Measurements from ENCODE around the gene SEMA6B.

Gene SEMA6B

GRCh38 chr19:4500841-4501591, 58.5 kb downstream of the SEMA6B start:
- H3K4me1 ChIP-seq (ENCODE audit: control insufficient read depth in 1 of 2, insufficient read depth in 2 of 2, low read length in 2 of 2) = peaks cover 0 to 20% of the 10 kb centered on the region in 2 donors
- no peak overlapping the region for H3K4me3 ChIP-seq (ENCODE audit: low read depth in 1 of 2, low read length in 2 of 2)
- H3K27ac ChIP-seq (ENCODE audit: low read length) = no peak overlapping the region
- no peaks in the 10 kb centered on the region for H3K27me3 ChIP-seq (ENCODE audit: low read depth, low read length)
- no peaks in the 10 kb centered on the region for H3K9me3 ChIP-seq (ENCODE audit: control insufficient read depth in 1 of 2, low read length in 2 of 2)
- peaks cover 0 to 77% of the 10 kb centered on the region in 2 donors for H3K36me3 ChIP-seq (ENCODE audit: control insufficient read depth in 1 of 2, insufficient read depth in 2 of 2, low read length in 2 of 2)

DNA sequence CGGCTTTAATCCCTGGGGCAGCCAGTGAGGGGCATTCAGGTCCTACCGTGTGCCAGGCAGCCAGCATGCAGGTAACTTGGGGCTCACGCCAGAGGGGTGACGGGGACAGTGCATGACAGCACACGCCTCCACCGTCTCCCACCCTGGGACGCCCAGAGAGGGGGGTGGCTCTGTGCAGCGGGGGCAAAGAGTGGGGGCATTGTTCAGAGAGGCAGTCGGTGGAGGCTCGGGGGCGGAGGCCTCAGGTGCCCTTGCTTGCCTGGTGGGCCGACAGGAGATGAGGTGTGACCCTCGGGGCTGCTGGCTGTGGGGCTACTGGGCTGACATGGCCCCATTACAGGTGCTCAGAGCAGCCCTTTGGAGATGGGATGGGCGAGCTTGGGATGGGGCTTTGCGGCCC, 59.6 kb downstream of the SEMA6B start:
- Histone ChIP-seq H3K4me3 (ENCODE audit: low read depth in 1 of 2, low read length in 2 of 2) (no peak overlapping the region), H3K27me3 (ENCODE audit: low read depth, low read length) (no peaks in the 10 kb centered on the region), H3K36me3 (ENCODE audit: control insufficient read depth in 1 of 2, insufficient read depth in 2 of 2, low read length in 2 of 2) (peaks cover 0 to 75% of the 10 kb centered on the region in 2 donors), H3K9me3 (ENCODE audit: control insufficient read depth in 1 of 2, low read length in 2 of 2) (no peaks in the 10 kb centered on the region), H3K4me1 (ENCODE audit: control insufficient read depth in 1 of 2, insufficient read depth in 2 of 2, low read length in 2 of 2) (peaks cover 0 to 9% of the 10 kb centered on the region in 2 donors), H3K27ac (ENCODE audit: low read length) (no peak overlapping the region)

DNA sequence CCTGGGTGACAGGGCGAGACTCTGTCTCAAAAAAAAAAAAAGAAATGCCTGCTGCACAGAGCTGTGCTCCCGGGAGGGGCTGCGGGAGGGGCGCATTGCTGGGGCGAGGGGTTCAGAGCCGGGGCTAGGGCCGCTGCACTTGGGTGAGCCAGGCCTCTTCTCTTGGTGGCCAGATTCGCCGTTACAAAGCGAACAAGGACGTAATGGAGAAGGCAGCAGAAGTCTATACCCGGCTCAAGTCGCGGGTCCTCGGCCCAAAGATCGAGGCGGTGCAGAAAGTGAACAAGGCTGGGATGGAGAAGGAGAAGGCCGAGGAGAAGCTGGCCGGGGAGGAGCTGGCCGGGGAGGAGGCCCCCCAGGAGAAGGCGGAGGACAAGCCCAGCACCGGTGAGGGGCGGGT, 60.2 kb downstream of the SEMA6B start:
- H3K27me3 ChIP-seq (ENCODE audit: low read depth, low read length) = no peaks in the 10 kb centered on the region

DNA sequence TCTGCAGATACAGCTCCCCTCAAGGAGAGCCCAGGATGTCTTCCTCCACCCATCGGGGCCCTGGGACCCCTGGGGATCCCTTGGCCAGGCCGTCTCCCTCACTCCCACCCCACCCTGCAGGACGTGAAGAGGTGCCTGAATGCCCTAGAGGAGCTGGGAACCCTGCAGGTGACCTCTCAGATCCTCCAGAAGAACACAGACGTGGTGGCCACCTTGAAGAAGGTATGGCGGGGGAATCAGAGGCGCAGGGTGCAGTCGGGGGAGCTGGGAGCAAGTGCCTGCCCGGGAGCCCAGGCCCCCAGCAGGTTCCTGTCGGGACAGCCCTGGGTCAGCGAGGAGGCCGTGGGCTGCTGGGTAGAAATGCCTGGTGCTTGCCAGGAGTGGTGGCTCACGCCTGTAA, 60.8 kb downstream of the SEMA6B start:
- no peak overlapping the region for H3K4me3 ChIP-seq (ENCODE audit: low read depth in 1 of 2, low read length in 2 of 2)
- no peak overlapping the region for H3K27ac ChIP-seq (ENCODE audit: low read length)
- no peaks in the 10 kb centered on the region for H3K27me3 ChIP-seq (ENCODE audit: low read depth, low read length)
- peaks cover 0 to 75% of the 10 kb centered on the region in 2 donors for H3K36me3 ChIP-seq (ENCODE audit: control insufficient read depth in 1 of 2, insufficient read depth in 2 of 2, low read length in 2 of 2)
- no peaks in the 10 kb centered on the region for H3K9me3 ChIP-seq (ENCODE audit: control insufficient read depth in 1 of 2, low read length in 2 of 2)
- no peaks in the 10 kb centered on the region for H3K4me1 ChIP-seq (ENCODE audit: control insufficient read depth in 1 of 2, insufficient read depth in 2 of 2, low read length in 2 of 2)

More for the DNA sequence above, 60.2 kb downstream of the SEMA6B start:
- Histone ChIP-seq H3K9me3 (ENCODE audit: control insufficient read depth in 1 of 2, low read length in 2 of 2) (no peaks in the 10 kb centered on the region), H3K36me3 (ENCODE audit: control insufficient read depth in 1 of 2, insufficient read depth in 2 of 2, low read length in 2 of 2) (peaks cover 0 to 75% of the 10 kb centered on the region in 2 donors), H3K4me1 (ENCODE audit: control insufficient read depth in 1 of 2, insufficient read depth in 2 of 2, low read length in 2 of 2) (peaks cover 0 to 3% of the 10 kb centered on the region in 2 donors), H3K27ac (ENCODE audit: low read length) (no peak overlapping the region), H3K4me3 (ENCODE audit: low read depth in 1 of 2, low read length in 2 of 2) (no peak overlapping the region)

DNA sequence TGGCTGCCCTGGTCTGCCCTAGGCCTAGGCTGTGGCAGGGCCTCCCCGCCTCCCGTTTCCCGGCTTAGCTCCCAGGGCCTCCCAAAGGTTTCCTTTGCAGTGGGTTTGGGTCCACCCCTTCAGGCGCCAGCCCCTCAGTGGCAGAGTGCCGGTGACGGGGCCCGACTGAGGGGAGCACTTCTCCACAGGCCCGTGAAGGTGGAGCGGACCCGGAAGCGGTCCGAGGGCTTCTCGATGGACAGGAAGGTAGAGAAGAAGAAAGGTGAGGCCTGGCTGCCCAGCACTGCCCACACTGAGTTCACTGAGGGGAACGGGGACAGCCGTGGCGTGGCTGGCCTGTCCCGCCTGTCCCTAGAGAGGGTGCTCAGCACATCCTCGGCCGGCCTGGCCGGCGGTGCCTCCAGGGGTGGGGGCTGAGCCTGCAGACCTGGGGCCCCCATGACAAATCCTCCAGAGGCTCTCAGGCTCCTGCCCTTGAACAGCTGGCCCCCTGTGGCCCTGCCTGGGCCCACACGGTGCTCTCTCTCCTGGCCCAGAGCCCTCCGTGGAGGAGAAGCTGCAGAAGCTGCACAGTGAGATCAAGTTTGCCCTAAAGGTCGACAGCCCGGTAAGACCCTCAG, 61.6 kb downstream of the SEMA6B start:
- H3K27ac ChIP-seq (ENCODE audit: low read length) = no peak overlapping the region
- no peaks in the 10 kb centered on the region for H3K27me3 ChIP-seq (ENCODE audit: low read depth, low read length)
- peaks cover 0 to 74% of the 10 kb centered on the region in 2 donors for H3K36me3 ChIP-seq (ENCODE audit: control insufficient read depth in 1 of 2, insufficient read depth in 2 of 2, low read length in 2 of 2)
- no peaks in the 10 kb centered on the region for H3K9me3 ChIP-seq (ENCODE audit: control insufficient read depth in 1 of 2, low read length in 2 of 2)
- H3K4me3 ChIP-seq (ENCODE audit: low read depth in 1 of 2, low read length in 2 of 2) = no peak overlapping the region
- no peaks in the 10 kb centered on the region for H3K4me1 ChIP-seq (ENCODE audit: control insufficient read depth in 1 of 2, insufficient read depth in 2 of 2, low read length in 2 of 2)

DNA sequence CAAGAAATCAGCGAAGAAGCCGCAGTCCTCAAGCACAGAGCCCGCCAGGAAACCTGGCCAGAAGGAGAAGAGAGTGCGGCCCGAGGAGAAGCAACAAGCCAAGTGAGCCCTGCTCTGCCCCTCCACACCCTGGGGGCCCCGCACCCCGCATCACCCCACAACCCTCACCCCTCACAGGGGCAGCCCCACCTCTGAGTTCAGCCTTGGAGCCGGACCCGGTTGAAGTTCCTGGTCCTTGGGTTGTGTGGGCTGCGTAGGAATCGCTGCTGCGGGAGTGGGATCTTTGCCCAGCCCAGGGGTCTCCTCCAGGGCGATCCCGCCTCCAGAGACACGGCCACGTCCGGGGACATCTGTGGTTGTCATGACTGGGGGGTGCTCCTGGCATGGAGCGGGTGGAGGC, 63.2 kb downstream of the SEMA6B start:
- Histone ChIP-seq H3K36me3 (ENCODE audit: control insufficient read depth in 1 of 2, insufficient read depth in 2 of 2, low read length in 2 of 2) (peaks cover 7 to 65% of the 10 kb centered on the region in 2 donors), H3K9me3 (ENCODE audit: control insufficient read depth in 1 of 2, low read length in 2 of 2) (no peaks in the 10 kb centered on the region), H3K4me1 (ENCODE audit: control insufficient read depth in 1 of 2, insufficient read depth in 2 of 2, low read length in 2 of 2) (no peaks in the 10 kb centered on the region), H3K4me3 (ENCODE audit: low read depth in 1 of 2, low read length in 2 of 2) (no peak overlapping the region), H3K27ac (ENCODE audit: low read length) (no peak overlapping the region), H3K27me3 (ENCODE audit: low read depth, low read length) (no peaks in the 10 kb centered on the region)

DNA sequence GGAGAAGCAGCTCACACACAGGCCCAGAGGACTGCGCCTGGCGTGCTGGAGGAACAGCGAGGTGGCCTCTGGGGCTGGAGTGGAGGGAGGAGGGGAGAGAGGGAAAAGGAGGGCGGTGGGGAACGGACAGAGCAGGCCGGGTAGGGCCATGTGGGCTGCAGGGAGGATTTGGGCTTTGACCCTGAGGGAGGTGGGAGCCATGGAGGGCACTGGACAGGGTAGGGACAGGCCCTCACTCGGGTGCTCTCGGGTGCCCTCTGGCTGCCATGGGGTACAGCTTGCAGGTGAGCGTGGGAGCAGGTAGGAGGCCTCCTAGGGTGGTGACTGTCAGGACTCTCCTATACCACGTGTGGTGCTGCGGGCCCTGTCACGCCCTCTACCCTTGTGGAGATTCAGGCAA, 64.0 kb downstream of the SEMA6B start:
- H3K9me3 ChIP-seq (ENCODE audit: control insufficient read depth in 1 of 2, low read length in 2 of 2) = no peaks in the 10 kb centered on the region
- H3K4me3 ChIP-seq (ENCODE audit: low read depth in 1 of 2, low read length in 2 of 2) = no peak overlapping the region
- H3K36me3 ChIP-seq (ENCODE audit: control insufficient read depth in 1 of 2, insufficient read depth in 2 of 2, low read length in 2 of 2) = peaks cover 8 to 59% of the 10 kb centered on the region in 2 donors
- H3K27me3 ChIP-seq (ENCODE audit: low read depth, low read length) = no peaks in the 10 kb centered on the region
- H3K27ac ChIP-seq (ENCODE audit: low read length) = no peak overlapping the region
- no peaks in the 10 kb centered on the region for H3K4me1 ChIP-seq (ENCODE audit: control insufficient read depth in 1 of 2, insufficient read depth in 2 of 2, low read length in 2 of 2)

DNA sequence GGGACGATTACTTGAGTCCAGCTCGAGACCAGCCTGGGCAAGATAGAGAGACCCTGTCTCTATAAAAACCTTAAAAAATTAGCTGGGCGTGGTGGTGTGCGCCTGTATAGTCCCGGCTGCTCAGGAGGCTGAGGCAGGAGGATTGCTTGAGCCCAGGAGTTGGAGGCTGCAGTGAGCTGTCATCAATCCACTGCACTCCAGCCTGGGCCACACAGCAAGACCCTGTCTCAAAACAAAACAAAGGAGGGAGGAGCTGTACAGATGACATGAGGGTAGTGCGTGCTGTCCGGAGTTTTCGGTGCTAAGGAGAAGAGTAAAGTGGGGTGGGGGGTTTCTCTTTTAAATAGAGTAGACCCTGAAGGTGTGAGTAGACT, 64.8 kb downstream of the SEMA6B start:
- H3K27me3 ChIP-seq (ENCODE audit: low read depth, low read length) = no peaks in the 10 kb centered on the region
- H3K27ac ChIP-seq (ENCODE audit: low read length) = no peak overlapping the region
- H3K4me1 ChIP-seq (ENCODE audit: control insufficient read depth in 1 of 2, insufficient read depth in 2 of 2, low read length in 2 of 2) = no peaks in the 10 kb centered on the region
- no peaks in the 10 kb centered on the region for H3K9me3 ChIP-seq (ENCODE audit: control insufficient read depth in 1 of 2, low read length in 2 of 2)
- H3K36me3 ChIP-seq (ENCODE audit: control insufficient read depth in 1 of 2, insufficient read depth in 2 of 2, low read length in 2 of 2) = peaks cover 12 to 67% of the 10 kb centered on the region in 2 donors
- H3K4me3 ChIP-seq (ENCODE audit: low read depth in 1 of 2, low read length in 2 of 2) = no peak overlapping the region

GRCh38 chr19:4493929-4494690, 65.4 kb downstream of the SEMA6B start:
- peaks cover 14 to 72% of the 10 kb centered on the region in 2 donors for H3K36me3 ChIP-seq (ENCODE audit: control insufficient read depth in 1 of 2, insufficient read depth in 2 of 2, low read length in 2 of 2)

GRCh38 chr19:4493104-4493928, 66.2 kb downstream of the SEMA6B start:
- Histone ChIP-seq H3K27me3 (ENCODE audit: low read depth, low read length) (no peaks in the 10 kb centered on the region), H3K9me3 (ENCODE audit: control insufficient read depth in 1 of 2, low read length in 2 of 2) (no peaks in the 10 kb centered on the region), H3K4me3 (ENCODE audit: low read depth in 1 of 2, low read length in 2 of 2) (no peak overlapping the region), H3K27ac (ENCODE audit: low read length) (no peak overlapping the region), H3K36me3 (ENCODE audit: control insufficient read depth in 1 of 2, insufficient read depth in 2 of 2, low read length in 2 of 2) (peaks cover 14 to 74% of the 10 kb centered on the region in 2 donors), H3K4me1 (ENCODE audit: control insufficient read depth in 1 of 2, insufficient read depth in 2 of 2, low read length in 2 of 2) (no peaks in the 10 kb centered on the region)

More at GRCh38 chr19:4493929-4494690, 65.4 kb downstream of the SEMA6B start:
- Histone ChIP-seq H3K27ac (ENCODE audit: low read length) (no peak overlapping the region), H3K9me3 (ENCODE audit: control insufficient read depth in 1 of 2, low read length in 2 of 2) (no peaks in the 10 kb centered on the region), H3K4me3 (ENCODE audit: low read depth in 1 of 2, low read length in 2 of 2) (no peak overlapping the region), H3K27me3 (ENCODE audit: low read depth, low read length) (no peaks in the 10 kb centered on the region), H3K4me1 (ENCODE audit: control insufficient read depth in 1 of 2, insufficient read depth in 2 of 2, low read length in 2 of 2) (no peaks in the 10 kb centered on the region)

All from muscle layer of duodenum (tissue), 2 donors.